GM10847 (cell line): ENCODE measurements around the gene FAM174C.

Experiments used
- POLR2A ChIP-seq: IDR thresholded peaks from 2 replicates; pipeline ENCODE4 v1.6.1; 2011; ENCODE audit not compliant: insufficient read length; ENCODE audit errors: extremely low read depth

FAM174C gene

DNA sequence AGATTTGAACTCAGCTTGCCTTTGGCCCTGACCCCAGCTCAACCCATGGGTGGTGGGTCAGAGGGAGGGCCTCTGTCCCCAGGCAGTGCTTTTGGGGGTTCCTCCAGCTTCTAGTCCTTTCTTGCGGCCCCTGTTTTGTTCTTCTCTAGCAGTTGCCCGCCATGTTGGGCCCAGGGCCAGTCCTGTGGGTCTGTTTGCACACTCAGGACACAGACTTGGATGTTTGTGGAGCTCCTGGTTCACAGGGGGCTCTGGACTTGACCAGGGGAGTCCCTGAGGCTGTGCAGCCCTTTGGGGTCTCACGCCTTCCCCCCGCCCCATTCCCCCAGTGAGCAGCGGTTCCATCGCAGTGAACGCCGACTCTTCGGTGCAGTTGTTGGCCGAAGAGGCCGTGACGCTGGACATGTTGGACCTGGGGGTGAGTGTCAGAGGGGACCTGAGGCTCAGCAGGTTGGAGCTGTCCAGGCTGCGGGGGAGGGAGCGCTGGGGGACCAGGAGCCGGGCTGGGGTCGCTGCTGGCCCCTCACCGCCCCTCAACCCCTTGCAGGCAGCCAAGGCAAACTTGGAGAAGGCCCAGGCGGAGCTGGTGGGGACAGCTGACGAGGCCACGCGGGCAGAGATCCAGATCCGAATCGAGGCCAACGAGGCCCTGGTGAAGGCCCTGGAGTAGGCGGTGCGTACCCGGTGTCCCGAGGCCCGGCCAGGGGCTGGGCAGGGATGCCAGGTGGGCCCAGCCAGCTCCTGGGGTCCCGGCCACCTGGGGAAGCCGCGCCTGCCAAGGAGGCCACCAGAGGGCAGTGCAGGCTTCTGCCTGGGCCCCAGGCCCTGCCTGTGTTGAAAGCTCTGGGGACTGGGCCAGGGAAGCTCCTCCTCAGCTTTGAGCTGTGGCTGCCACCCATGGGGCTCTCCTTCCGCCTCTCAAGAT is 31.3 kb upstream of the FAM174C start:
- no peak for TF ChIP-seq POLR2A

GRCh38 chr19:1244693-1245451 is 30.5 kb upstream of the FAM174C start:
- TF ChIP-seq POLR2A, result no peak

GRCh38 chr19:1245494-1246264 is 29.7 kb upstream of the FAM174C start:
- no peak for TF ChIP-seq POLR2A

GRCh38 chr19:1247748-1248138 is 27.6 kb upstream of the FAM174C start:
- no peak for TF ChIP-seq POLR2A

DNA sequence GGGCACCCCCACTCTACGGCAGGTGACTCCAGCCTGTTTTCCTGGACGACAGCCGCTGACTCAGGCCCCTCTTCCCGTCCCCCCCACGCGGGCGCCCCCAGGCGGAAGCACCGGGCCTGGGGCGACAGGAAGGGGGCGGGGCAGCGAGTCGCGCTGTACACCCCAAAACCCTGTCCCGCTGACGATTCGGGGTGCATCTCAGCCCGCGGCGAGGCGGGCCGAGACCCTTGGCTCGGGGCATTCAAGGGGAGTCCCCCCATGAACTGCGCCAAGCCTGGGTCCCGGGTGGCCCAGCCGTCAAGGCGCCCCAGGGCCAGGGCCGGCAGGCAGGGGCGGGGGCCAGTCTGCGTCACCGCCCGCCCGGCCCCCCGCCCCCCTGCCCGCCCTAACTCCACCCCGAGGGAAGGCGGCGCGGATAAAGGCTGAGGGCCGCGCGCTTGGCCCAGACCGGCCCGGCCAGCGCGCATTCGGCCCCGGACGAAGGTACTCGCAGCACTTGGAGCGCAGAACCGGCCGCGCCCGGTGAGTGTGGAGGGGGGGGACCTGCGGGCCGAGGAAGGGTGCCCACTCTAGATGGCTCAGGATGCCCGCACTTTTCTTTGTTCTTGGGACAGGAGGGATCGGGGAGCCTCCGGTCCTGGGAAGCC is 27.1 kb upstream of the FAM174C start, which contains the start of gene MIDN:
Gene MIDN, plus strand, starts transcription at position 445 of the 647 bp plus-strand sequence. CDS start 1,714 bp downstream, outside the sequence.
- peak; percentile 92 for TF ChIP-seq POLR2A

GRCh38 chr19:1248786-1249297 is 26.5 kb upstream of the FAM174C start:
- TF ChIP-seq POLR2A, result no peak

DNA sequence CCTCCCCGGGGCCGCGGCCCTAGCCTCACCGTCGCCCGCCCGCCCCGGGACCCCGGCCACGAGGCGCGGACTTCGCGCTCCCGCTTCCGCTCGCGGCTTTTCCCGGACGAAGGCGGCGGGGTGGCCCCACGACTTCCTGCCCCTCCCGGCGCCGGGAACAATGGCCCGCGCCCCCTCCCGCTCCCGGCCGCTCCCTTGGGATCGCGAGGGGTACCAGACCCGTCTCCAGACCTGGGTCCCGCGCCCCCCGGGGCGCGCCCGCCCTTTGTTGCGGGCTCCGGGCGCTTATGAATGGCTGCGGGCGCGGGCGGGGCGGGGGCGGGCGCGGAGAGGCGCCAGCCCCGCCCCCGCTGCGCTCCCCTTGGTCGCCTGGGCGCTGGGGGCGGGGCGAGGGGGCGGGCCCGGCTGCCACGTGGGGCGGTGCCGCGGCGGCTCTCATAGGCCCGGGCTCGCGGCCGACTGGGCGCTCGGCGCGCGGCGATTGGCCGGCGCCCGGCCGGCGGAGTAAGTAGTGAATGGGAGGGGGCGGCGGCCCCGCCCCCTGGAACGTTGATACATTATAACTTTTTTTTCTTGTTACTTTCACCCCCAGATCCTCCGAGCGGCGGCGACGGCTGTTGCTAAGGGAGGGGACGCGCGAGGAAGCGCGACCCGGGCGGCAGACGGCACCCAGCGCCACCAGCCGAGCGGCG is 25.9 kb upstream of the FAM174C start:
- peak; percentile 61 for TF ChIP-seq POLR2A

DNA sequence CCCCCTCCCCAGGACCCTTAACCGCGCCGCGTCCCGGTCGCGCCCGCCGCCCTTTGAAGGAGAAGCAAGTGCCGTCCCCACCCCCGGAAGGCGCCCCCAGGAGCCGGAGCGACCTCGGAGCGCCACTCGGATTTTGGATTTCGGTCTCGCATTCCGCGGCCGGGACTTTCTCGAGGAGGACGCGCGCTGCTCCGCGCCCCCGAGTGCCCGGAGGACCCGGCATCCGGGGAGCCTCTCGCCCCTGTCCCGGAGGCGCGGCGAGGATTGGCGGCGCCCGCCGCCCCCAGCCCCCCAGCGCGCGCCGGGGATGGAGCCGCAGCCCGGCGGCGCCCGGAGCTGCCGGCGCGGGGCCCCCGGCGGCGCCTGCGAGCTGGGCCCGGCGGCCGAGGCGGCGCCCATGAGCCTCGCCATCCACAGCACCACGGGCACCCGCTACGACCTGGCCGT is 25.3 kb upstream of the FAM174C start:
- peak; percentile 7 for TF ChIP-seq POLR2A

- peak; percentile 13 for TF ChIP-seq POLR2A
Observed at GRCh38 chr19:1250437-1251260, 24.7 kb upstream of the FAM174C start.

DNA sequence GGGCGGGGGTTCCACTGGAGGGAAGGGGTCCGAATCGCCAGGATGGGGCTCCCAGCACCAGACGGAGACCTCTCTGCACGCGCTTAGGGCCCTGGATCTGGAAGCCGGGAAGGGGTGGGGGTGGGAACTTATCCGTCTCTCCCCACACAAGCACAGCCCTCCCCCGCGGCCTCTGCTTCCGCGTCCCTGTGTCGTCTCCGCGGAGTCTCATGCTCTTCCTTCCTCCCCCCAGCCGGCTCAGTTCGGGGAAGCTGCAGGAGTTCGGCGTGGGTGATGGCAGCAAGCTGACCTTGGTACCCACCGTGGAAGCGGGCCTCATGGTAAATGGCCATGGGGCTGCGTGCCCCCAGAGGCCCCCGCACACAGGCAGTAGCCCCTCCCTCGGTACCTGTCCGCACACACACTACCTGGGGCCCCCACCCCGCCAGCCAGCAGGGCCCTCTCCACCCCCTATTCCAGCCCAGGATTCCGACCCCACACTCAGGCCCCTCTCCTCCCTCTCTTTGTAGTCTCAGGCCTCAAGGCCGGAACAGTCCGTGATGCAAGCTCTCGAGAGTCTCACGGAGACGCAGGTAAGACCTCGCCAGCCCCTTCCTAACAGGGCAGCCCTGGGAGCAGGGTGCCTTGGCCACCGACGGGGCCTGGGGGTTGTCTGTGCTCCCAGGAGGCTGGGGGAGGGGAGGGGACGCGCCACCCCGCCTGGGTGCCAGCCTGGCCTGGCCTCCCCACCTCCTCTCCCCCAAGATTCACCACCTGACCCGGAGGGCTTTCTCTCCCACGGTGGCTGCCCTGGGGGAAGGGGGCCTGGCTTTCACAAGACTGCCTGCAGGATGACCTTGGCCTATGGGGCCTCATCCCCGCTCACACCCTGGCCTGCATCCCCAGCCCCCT is 23.8 kb upstream of the FAM174C start:
- peak; percentile 10 for TF ChIP-seq POLR2A

DNA sequence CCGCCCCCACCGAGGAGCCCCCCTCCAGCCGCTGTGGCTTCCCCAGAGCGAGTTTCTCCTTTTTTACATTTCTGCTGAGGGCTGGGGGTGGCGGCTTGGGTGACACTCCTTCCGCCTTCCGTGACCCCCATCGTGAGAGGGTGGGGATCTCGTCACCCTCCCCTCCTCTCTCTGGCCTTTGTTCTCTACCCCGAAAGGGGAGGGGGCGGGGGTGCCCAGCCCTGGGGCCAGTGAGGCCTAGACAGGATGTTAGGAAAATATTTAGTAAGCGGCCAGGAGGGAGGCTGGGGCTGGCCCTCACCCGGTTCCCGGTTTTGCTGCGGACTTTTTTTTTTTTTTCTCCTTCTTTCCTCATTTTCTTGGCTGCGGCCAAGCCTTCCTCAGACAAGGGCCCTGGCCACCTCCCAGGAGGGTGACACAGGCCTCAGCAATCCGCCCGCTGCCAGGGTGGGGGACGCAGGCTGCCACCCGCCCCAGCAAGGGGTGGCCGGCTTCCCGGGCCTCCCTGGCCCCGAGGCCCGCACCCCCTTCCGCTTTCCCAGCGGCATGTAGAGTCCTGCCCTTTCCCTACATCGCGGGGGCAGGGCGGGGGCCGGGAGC is 23.0 kb upstream of the FAM174C start:
- TF ChIP-seq POLR2A, result no peak
